Transverse colon (tissue), 4 donors: ENCODE results near the gene LRRTM3. TPM values are rescaled to one million over a fixed set of nuclear protein-coding genes. Genes with fewer than 3 reads are reported as not detected.

ENCODE experiments used
- DNase-seq: peaks from one replicate; pipeline ENCODE4 v3.0.0-alpha.2; 2019
- H3K27ac ChIP-seq, 4 donors: fragments of 200-600 bp; sonication (generic); 2 replicates each; pipeline ENCODE4 v1.5.1; 2016 to 2018; ENCODE audit warnings: inconsistent platforms in 4 of 4
- H3K27me3 ChIP-seq: fragments of 200-600 bp; sonication (generic); 2 replicates; pipeline ENCODE4 v1.5.1; 2017; ENCODE audit warnings: inconsistent platforms
- H3K36me3 ChIP-seq, 4 donors: fragments of 200-600 bp; sonication (generic); 2 replicates each; pipeline ENCODE4 v1.5.1; 2017 to 2019; ENCODE audit warnings: inconsistent platforms in 4 of 4
- H3K4me1 ChIP-seq, 4 donors: fragments of 200-600 bp; sonication (generic); 2 replicates each; pipeline ENCODE4 v1.5.1; 2017 to 2020; ENCODE audit warnings: inconsistent platforms in 4 of 4
- H3K4me3 ChIP-seq, 4 donors: fragments of 200-600 bp; sonication (generic); 1 replicate in 1 of 4; 2 replicates in 3 of 4; pipeline versions ENCODE4 v1.5.1 to v1.6.1; 2017 to 2019; ENCODE audit warnings: inconsistent platforms in 4 of 4
- H3K9me3 ChIP-seq, 2 donors: fragments of 200-600 bp; sonication (generic); 2 replicates each; pipeline ENCODE4 v1.5.1; 2017 to 2019; ENCODE audit warnings: inconsistent platforms in 2 of 2
- EP300 ChIP-seq: sonication (generic); formaldehyde crosslinking; IDR thresholded peaks from one replicate; pipeline ENCODE4 v1.6.1; 2017; ENCODE audit warnings: antibody characterized with exemption, low read depth
- POLR2A ChIP-seq: fragments of 450-650 bp; IDR thresholded peaks from one replicate; pipeline ENCODE4 v1.6.1; 2016; ENCODE audit warnings: antibody characterized with exemption, mild to moderate bottlenecking, moderate library complexity
- POLR2AphosphoS5 ChIP-seq, 3 donors: sonication (generic); formaldehyde crosslinking; IDR thresholded peaks; one replicate each; pipeline ENCODE4 v1.6.1; 2016; ENCODE audit warnings: antibody characterized with exemption in 3 of 3
- WGBS, 2 donors: methylation state at CpG; one replicate each; pipeline ENCODE4 v1.1.5; 2018; ENCODE audit warnings: low coverage in 1 of 2; 5-methylcytosine and 5-hydroxymethylcytosine counted together
- in situ Hi-C, 4 donors: fragments of 200-750 bp; cut with MboI; loops; one replicate each; pipeline versions ENCODE4 v1.15.0 to v1.15.1; 2017; ENCODE audit warnings: low sequenced_read_pairs in 3 of 4, low pct_ligation_motif_present in 1 of 4, low pct_unique_long_range_greater_than_20kb in 1 of 4
- intact Hi-C: fragments of 100-400 bp; cut with DNase I; formaldehyde crosslinking; loops from one replicate; pipeline ENCODE4 v1.15.1; 2023; ENCODE audit warnings: low total_unique reads
- total RNA-seq, 4 donors: library from RNA; depleted of rRNA; stranded (reverse); fragments of >200 nt; gene quantifications; one replicate each; pipeline ENCODE4 v1.1.0, GENCODE V29; 2016
- TF ChIP-seq, protein P1 (sequence below), 5 experiments: fragments of 200-600 bp in 3 of 5; fragments of 450-650 bp in 2 of 5; sonication (generic) in 3 of 5; IDR thresholded peaks; 1 replicate in 2 of 5; 2 replicates in 3 of 5; pipeline ENCODE4 v1.5.1; 2016 to 2017; ENCODE audit warnings: antibody characterized with exemption in 5 of 5, inconsistent platforms in 3 of 5, mild to moderate bottlenecking in 2 of 5, moderate library complexity in 1 of 5

The LRRTM3 gene
- total RNA-seq, 4 donors from 2014 or later = not detected

DNA sequence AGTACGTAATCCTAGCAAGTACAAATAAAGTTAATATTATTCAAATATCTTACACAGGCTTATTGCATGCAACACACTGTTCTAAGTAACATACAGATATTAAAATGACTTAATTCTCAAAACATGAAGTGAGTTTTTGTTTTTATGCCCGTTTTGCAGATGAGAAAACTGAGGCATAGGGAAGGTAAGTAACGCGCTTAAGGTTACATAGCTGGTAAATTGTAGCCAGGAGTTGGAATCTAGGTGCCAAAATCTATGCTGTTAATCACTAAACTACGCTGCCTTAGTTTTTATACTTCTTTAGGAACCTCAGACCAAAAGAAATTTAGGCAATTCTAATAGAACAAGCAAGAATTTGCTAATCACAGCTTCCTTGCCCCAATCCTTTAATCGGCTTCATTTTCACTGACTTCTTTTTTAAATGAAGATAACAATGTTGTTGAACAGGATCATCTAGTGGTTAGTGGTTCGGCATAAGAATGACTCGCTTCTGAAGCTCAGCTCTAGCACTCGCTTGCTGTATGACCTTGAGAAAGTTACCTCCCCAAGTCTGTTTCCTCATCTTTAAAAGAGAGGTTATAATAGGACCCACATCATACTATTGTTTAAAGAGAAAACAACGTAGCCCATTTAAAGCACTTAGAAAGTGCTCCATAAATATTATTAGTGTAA is 1.0 kb upstream of the LRRTM3 start:
- 57 to 72% methylated on average over 10 of the region's 10 CpGs for WGBS, 2 donors
- TF ChIP-seq EP300 (no peak), POLR2AphosphoS5 (IDR thresholded peaks at IDR 0.05) (no peak), POLR2A (no peak)
- TF ChIP-seq, protein P1, sequence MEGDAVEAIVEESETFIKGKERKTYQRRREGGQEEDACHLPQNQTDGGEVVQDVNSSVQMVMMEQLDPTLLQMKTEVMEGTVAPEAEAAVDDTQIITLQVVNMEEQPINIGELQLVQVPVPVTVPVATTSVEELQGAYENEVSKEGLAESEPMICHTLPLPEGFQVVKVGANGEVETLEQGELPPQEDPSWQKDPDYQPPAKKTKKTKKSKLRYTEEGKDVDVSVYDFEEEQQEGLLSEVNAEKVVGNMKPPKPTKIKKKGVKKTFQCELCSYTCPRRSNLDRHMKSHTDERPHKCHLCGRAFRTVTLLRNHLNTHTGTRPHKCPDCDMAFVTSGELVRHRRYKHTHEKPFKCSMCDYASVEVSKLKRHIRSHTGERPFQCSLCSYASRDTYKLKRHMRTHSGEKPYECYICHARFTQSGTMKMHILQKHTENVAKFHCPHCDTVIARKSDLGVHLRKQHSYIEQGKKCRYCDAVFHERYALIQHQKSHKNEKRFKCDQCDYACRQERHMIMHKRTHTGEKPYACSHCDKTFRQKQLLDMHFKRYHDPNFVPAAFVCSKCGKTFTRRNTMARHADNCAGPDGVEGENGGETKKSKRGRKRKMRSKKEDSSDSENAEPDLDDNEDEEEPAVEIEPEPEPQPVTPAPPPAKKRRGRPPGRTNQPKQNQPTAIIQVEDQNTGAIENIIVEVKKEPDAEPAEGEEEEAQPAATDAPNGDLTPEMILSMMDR (IDR thresholded peaks at IDR 0.05) = no peak

DNA sequence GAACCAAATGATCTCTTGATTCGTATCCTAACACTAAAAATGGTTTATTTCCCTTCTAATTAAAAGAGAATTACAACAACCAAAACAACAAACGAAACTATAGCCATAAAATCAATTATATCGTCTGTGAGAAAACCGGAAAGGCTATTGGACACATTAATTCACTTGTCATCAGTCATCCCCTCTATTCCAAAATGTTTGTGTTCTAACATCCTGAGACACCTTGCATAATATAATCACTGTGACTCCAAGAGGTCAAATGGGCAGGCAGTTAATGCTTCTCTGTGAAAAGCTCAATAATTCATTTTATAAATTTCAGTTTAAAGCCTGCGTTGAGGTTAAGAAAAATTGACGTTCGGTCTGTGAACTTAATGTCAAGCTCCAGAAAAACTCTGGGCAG is 463 bp upstream of the LRRTM3 start:
- H3K27ac ChIP-seq = no peak overlapping the region
- H3K27me3 ChIP-seq = peaks cover 44% of the 10 kb centered on the region
- no peak for TF ChIP-seq POLR2A
- TF ChIP-seq, protein P1 (IDR thresholded peaks at IDR 0.05) = no peak
- WGBS, 2 donors = 31 to 44% methylated on average over 6 to 7 of the region's 7 CpGs
- no peaks in the 10 kb centered on the region for H3K9me3 ChIP-seq
- no peaks in the 10 kb centered on the region for H3K36me3 ChIP-seq
- intact Hi-C loops (no loop called here), in situ Hi-C loops (no loop called here)
- no peak overlapping the region for H3K4me3 ChIP-seq
- no peak for DNase-seq
- H3K4me1 ChIP-seq = peaks cover 0 to 13% (median 2%) of the 10 kb centered on the region in 4 donors

More for the DNA sequence above, 1.0 kb upstream of the LRRTM3 start:
- Histone ChIP-seq H3K9me3 (no peaks in the 10 kb centered on the region), H3K36me3 (no peaks in the 10 kb centered on the region), H3K27me3 (peaks cover 38% of the 10 kb centered on the region), H3K4me1 (peaks cover 0 to 13% (median 2%) of the 10 kb centered on the region in 4 donors), H3K4me3 (no peak overlapping the region), H3K27ac (no peak overlapping the region)
- no peak for DNase-seq
- intact Hi-C loops = no loop called here
- in situ Hi-C loops = no loop called here

DNA sequence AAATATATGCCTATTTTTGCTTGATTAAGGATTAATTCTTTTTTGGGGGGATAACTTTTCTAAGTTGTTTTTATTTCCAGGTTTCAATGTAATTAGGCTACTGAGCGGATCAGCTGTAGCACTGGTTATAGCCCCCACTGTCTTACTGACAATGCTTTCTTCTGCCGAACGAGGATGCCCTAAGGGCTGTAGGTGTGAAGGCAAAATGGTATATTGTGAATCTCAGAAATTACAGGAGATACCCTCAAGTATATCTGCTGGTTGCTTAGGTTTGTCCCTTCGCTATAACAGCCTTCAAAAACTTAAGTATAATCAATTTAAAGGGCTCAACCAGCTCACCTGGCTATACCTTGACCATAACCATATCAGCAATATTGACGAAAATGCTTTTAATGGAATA is 1.0 kb downstream of the LRRTM3 start:
- no peak for TF ChIP-seq EP300
- no peak for TF ChIP-seq POLR2AphosphoS5 (IDR thresholded peaks at IDR 0.05)
- TF ChIP-seq POLR2A = no peak
- TF ChIP-seq, protein P1 (IDR thresholded peaks at IDR 0.05) = no peak
- peaks cover 0 to 13% (median 2%) of the 10 kb centered on the region in 4 donors for H3K4me1 ChIP-seq
- H3K27ac ChIP-seq = no peak overlapping the region
- no peak for DNase-seq
- no peaks in the 10 kb centered on the region for H3K9me3 ChIP-seq
- no peak overlapping the region for H3K4me3 ChIP-seq
- 75 to 77% methylated on average over 4 to 5 of the region's 5 CpGs for WGBS, 2 donors
- intact Hi-C loops (no loop called here), in situ Hi-C loops (no loop called here)
- H3K27me3 ChIP-seq = peaks cover 48% of the 10 kb centered on the region
- no peaks in the 10 kb centered on the region for H3K36me3 ChIP-seq

DNA sequence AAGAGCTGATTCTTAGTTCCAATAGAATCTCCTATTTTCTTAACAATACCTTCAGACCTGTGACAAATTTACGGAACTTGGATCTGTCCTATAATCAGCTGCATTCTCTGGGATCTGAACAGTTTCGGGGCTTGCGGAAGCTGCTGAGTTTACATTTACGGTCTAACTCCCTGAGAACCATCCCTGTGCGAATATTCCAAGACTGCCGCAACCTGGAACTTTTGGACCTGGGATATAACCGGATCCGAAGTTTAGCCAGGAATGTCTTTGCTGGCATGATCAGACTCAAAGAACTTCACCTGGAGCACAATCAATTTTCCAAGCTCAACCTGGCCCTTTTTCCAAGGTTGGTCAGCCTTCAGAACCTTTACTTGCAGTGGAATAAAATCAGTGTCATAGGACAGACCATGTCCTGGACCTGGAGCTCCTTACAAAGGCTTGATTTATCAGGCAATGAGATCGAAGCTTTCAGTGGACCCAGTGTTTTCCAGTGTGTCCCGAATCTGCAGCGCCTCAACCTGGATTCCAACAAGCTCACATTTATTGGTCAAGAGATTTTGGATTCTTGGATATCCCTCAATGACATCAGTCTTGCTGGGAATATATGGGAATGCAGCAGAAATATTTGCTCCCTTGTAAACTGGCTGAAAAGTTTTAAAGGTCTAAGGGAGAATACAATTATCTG is 1.6 kb downstream of the LRRTM3 start:
- Histone ChIP-seq H3K4me1 (peaks cover 0 to 13% (median 2%) of the 10 kb centered on the region in 4 donors), H3K36me3 (no peaks in the 10 kb centered on the region), H3K27me3 (peaks cover 48% of the 10 kb centered on the region), H3K27ac (no peak overlapping the region), H3K9me3 (no peaks in the 10 kb centered on the region), H3K4me3 (no peak overlapping the region)
- intact Hi-C loops = no loop called here
- in situ Hi-C loops = no loop called here
- WGBS, 2 donors = 74 to 89% methylated on average over 1 to 11 of the region's 11 CpGs
- TF ChIP-seq POLR2AphosphoS5 (IDR thresholded peaks at IDR 0.05) (no peak), POLR2A (no peak), EP300 (no peak)
- TF ChIP-seq, protein P1 (IDR thresholded peaks at IDR 0.05) = no peak
- DNase-seq = no peak
